H1 (cell line): ENCODE results near the gene ADPRS.

ENCODE experiments used
- BACH1 ChIP-seq: IDR thresholded peaks from 2 replicates; pipeline ENCODE4 v1.6.1; 2012; ENCODE audit warnings: low read length, improper control_type of control experiment
- CTCF ChIP-seq, 3 experiments: IDR thresholded peaks; 1 replicate in 2 of 3; 2 replicates in 1 of 3; pipeline versions ENCODE4 v1.5.1 to v1.6.1; 2011; ENCODE audit warnings: low read length in 3 of 3, mild to moderate bottlenecking in 3 of 3, inconsistent platforms in 2 of 3, low read depth in 1 of 3, moderate library complexity in 1 of 3; ENCODE audit not compliant: insufficient read depth in 1 of 3; ENCODE audit errors: control extremely low read depth in 1 of 3
- EGR1 ChIP-seq: IDR thresholded peaks from 2 replicates; pipeline ENCODE4 v1.6.1; 2011; ENCODE audit warnings: low read depth, low read length, borderline replicate concordance
- EZH2 ChIP-seq: fragments of 200-600 bp; sonication (generic); IDR thresholded peaks from 2 replicates; pipeline ENCODE4 v1.7.1; 2012; ENCODE audit warnings: low read depth, mild to moderate bottlenecking, moderate library complexity, low read length, inconsistent platforms; ENCODE audit not compliant: severe bottlenecking
- GTF2F1 ChIP-seq: IDR thresholded peaks from 2 replicates; pipeline ENCODE4 v1.6.1; 2012; ENCODE audit warnings: low read depth, low read length, improper control_type of control experiment, borderline replicate concordance
- JUND ChIP-seq: IDR thresholded peaks from 2 replicates; pipeline ENCODE4 v1.6.1; 2011; ENCODE audit warnings: mild to moderate bottlenecking, improper control_type of control experiment, low read length
- MAFK ChIP-seq: IDR thresholded peaks from 2 replicates; pipeline ENCODE4 v1.6.1; 2012; ENCODE audit warnings: low read depth, mild to moderate bottlenecking, improper control_type of control experiment, low read length
- POLR2AphosphoS5 ChIP-seq: IDR thresholded peaks from 2 replicates; pipeline ENCODE4 v1.6.1; 2011; ENCODE audit warnings: low read depth, low read length
- RBBP5 ChIP-seq: IDR thresholded peaks from 2 replicates; pipeline ENCODE4 v1.7.1; 2012; ENCODE audit warnings: low read depth, mild to moderate bottlenecking, inconsistent platforms, low read length, moderate library complexity, borderline replicate concordance
- RNF2 ChIP-seq: fragments of 200-900, 300-1000 bp; sonication (generic); IDR thresholded peaks from 2 replicates; pipeline ENCODE4 v1.7.1; 2016; ENCODE audit warnings: borderline replicate concordance, low read depth, mild to moderate bottlenecking, antibody characterized with exemption, low read length; ENCODE audit not compliant: poor library complexity, severe bottlenecking; ENCODE audit errors: missing control alignments
- SUZ12 ChIP-seq: fragments of 200-600 bp; sonication (generic); IDR thresholded peaks from 2 replicates; pipeline ENCODE4 v1.6.1; 2012; ENCODE audit warnings: mild to moderate bottlenecking, inconsistent platforms, low read length, moderate library complexity, mixed read lengths

- TF ChIP-seq CTCF (IDR thresholded peaks at IDR 0.05; ENCODE audit: control extremely low read depth in 1 of 3, insufficient read depth in 1 of 3, low read depth in 1 of 3, low read length in 3 of 3) = no peak
- TF ChIP-seq SUZ12 = no peak
- no peak for TF ChIP-seq RNF2
- no peak for TF ChIP-seq BACH1
- no peak for TF ChIP-seq JUND
- TF ChIP-seq RBBP5 = no peak
- TF ChIP-seq POLR2AphosphoS5 = no peak
- TF ChIP-seq EZH2 = no peak
- TF ChIP-seq GTF2F1 = no peak
- no peak for TF ChIP-seq MAFK
- TF ChIP-seq EGR1 = no peak
These were observed 3.6 kb downstream of the ADPRS start for GRCh38 chr1:36092166-36092797.
